Ramos (cell line): ENCODE measurements around the gene ASB2.

Experiments used
- in situ Hi-C: fragments of 300-500 bp; cut with MboI; formaldehyde crosslinking; loops from one replicate; pipeline ENCODE4 v1.14.3; 2022; ENCODE audit warnings: low sequenced_read_pairs; ENCODE audit not compliant: unreplicated experiment

The ASB2 gene

DNA sequence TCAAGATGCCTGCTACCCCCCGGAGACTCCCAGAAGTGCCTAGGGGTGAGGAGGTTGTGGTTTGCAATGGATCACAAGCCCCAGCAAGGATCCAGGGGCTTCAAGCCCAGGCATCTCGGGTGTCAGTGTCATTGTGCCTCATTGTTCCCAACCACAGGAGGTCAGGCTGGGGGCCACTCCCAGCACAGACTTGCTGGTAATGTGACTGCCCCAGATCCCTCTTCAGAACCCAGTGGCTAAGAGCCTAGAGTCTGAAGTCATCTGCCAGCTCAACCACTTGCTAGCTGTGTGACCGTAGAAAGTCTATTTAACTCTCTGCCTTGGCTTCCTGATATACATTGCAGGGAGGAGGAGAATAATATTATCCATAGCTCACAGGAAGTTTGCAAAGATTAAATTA is 7.7 kb upstream of the ASB2 start:
- in situ Hi-C loops: no loop called here

DNA sequence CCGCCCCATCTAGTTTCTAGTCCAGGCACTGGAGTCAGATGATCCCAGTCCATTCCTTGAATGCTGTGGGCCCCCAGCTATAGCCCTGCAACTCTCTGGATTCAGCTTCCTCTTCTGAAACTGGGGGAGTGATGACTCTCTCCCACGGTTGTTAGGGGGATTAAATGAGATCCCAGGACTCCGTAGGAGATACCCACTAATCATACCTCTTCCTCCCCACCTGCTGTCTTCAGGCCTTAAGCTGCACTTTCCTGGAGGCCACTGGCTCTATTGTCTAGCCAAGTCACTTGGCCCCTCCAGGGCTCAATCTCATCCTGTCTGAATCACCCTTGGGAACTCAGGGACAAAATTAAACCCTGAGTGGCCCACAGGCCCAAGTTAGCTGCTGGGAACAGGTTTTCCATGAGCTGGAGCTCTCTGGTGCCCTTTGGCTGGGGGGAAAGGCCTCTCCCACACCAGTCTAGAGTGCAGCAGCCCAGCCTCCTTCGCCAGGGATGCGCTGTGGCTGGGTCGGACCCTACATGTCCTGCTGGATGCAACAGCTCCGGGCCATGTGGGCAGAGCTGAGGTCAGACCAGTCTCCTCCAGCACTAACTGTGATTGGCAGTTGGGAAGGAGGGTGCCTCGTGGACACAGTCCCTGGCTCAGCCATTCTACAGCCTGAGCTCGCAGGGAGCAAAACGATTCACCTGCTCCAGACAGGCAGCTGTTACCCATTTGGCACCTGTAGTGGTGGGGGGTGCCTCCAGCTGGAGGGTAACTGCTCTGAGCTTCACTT is 6.0 kb upstream of the ASB2 start:
- in situ Hi-C loops: no loop called here

DNA sequence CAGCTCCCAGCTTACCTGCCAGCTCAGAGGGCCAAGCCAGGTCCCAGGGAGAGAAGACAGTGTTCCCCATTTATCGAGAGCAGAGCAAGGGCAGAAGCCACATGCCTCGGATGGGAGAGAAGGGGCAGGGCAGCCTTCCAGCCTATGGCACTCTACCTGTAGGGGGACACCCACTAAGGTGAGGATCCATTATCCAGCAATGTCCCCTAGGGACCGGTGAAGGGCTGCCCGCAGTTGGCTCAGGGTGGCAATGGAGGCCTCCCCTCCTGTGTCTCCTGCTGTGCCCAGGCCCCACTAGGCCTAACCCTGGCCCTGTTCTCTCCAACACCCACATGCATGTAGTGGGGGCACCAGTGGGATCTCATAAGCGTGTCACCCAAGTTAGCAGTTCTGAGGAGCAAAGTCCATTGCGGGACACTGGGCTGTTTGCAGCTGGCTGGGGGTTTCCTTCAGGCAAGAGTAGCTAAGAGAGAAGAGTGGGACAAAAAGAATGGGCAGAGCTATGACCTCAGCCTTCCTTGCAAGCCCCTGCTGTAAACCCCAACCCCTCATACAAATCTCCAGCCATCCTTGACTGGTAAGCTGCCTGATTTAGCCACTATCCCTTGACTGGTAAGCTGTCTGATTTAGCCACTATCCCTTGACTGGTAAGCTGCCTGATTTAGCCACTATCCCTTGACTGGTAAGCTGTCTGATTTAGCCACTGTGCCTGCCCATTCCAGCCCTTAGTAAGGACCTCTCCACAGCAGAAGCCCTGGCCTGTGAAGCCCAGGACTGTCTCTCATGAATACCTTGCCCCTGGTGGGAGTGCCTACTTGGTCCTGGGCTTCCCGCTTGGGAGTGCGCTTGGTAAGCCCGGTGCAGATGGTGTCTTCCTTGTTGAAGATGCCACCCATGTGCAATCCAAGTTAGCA is 5.2 kb upstream of the ASB2 start:
- in situ Hi-C loops: no loop called here

DNA sequence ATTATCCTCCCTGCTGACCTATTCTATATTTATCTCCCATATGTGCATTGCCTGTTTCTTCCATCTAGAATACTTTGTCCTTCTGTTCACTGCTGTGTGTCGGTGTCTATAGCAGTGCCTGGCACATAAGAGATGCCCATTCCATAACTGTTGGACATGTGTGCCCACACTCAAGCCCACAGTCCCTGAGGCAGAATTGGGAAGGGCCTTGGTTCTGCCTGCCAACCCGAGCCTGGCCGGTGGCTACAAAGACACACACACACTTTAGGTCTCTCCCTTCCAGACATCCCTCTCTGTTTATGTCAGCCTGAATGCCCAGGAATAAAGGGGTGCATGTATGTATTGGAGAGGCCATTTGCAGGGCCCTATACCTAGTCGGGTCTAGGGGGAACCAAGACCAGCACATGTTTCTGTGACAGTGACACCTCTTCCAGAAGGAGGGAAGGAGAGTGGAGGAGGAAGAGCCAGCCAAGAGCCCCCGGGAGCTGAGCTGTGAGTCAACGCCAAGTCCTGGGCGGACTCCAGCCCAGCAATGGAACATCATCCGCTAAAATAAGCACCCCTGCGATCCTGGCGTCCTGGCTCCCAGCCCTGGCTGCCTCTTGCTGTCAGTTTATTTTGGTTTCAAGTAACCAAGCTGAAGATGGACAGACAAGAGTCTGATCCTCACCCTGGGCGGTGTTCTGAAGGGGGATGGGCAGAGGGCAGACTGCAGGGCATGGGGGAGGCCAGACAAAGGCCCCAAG is 4.3 kb upstream of the ASB2 start:
- in situ Hi-C loops: no loop called here

DNA sequence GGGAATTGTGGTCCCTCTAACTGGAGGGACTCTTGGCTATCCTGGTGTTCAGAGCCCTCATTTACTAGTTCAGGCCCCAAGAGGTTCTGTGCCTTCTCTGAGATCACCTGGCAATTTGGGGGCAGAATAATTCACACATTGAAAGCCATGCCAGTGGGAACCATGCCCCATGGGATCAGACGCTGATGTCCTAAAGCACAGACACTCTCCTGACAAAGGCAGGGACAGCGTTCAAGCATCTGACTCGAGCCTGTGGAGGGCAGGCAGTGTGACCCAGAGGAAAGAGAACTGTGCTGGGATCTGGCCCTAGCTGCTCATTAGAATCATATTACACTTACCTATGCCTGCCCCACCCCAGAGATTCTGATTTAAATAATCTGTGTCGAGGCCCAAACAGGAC is 2.4 kb upstream of the ASB2 start:
- in situ Hi-C loops: no loop called here

DNA sequence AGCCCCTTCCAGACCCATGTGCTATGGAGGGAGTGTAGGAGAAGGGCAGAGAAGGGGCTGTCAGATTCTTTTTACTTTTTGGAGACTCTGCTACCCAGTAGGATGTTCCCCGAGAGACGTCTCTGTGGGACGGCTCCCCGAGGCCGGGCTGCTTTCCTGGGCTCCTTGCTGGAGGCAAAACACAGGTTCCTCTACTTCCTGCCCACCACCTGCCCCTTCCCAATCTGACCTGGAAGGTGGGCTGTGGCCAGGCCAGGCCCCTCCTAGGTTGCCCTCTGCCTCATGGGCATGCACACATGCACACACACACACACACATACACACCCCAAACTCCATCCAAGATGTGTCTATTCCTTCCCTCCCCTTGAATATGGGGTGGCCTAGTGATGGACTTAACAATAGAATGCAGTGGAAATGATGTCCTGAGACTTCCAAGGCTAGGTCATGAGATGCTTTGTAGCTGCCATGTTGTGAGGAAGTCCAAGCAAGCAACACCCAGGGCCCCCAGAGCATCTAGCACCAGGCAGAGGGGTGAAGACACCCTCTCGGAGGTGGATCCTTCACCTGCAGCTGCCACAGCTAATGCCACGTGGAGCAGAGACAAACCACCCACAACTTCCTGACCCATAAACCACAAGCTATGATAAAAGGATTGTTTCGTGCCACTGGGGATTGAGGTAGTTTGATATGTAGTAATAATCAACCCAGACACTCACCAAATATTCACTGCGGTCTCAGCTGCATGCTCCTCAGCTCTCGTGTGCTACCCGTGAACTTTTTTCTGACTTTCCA is 1.6 kb upstream of the ASB2 start:
- in situ Hi-C loops: no loop called here

DNA sequence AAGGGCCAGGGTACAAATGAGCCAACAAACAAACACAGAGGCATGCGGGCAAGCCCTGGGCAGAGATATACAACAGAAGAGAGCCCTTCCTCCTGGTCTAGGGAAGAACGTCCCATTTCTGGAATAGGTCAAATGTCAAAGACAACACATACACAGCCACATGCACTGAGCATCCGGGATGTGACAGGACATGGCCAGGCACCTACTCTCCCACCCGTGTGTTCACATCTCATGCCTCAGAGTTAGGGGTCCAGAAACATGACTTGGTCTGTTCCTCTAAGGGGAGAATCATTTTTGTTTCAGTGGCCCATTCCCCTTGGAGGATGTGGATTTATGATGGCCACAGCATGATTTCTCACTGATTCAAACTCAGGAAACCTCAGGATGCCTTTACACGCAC is 801 bp upstream of the ASB2 start:
- in situ Hi-C loops: no loop called here

DNA sequence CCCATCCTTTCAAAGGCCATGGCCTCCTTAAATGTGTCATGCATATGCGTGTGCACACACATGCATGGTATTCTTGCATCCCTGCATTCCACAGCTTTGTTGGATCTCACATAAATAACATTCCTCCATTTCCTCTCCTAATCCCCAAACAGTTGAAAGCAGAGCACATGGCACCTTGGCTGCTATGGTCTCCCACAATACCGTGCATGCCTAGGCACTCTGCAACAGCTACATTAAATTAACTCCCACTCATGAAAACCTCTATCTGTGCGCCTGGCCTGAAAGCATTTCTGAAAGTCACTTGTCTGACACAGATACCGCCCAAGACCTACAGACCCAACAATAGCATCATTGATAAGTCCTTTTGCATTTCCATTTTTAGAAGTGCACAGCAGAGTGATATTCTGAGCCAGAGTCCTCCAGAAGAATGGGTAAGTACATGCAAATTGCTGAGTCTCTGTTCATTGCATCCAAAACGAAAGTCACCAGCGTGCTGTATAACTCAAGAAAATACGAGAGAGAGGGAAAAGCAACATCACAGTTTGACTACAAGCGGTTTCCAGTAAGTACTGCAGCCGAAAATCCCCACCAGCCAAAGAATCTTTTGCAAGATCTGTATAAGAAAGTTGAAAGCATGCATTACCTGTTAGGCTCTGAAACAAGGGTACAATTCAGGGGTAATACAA is 436 bp downstream of the ASB2 start:
- in situ Hi-C loops: no loop called here

DNA sequence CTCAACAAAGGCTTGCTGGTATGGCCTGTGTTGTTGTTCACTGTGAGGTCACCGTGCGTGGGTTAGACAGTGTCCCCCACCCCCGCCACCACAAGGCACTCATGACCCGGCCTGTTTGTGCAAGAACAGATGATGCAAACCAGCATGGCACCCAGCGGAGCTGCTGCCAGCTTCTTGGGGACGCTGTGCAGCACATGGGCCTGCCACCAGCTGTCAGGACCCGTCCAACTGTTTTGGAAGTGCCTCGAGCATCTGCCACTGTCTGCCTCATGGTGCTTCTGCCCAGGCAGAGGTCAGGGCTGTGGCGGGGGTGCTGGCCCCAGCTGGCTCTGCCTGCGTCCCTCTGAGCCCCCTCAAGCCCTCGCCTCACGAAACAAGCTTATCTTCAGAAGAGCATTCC is 1.5 kb downstream of the ASB2 start:
- in situ Hi-C loops: loop anchor here (25.0 kb wide), 2 partner anchors 1487 to 1687 kb away; no protein-coding TSS in a partner anchor

DNA sequence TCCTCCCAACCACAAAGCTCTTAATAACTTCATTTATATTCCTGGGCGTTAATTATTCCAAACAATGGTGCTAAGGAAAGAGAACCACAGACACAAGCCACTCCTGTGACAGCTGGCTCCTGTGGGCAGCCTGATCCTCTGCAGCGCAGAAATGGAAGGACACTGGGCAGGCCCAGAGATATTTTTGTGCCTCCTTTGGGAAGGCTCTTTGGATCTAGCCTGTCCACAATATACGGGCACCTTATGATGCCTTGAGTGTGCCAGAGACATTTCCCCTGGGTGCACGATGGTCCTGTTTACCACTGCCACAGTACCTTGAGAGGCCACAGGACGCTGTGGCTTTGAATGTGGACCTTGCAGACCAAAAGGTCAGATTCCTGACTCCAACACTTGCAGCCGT is 2.1 kb downstream of the ASB2 start:
- in situ Hi-C loops: loop anchor here (25.0 kb wide), 2 partner anchors 1488 to 1688 kb away; no protein-coding TSS in a partner anchor

DNA sequence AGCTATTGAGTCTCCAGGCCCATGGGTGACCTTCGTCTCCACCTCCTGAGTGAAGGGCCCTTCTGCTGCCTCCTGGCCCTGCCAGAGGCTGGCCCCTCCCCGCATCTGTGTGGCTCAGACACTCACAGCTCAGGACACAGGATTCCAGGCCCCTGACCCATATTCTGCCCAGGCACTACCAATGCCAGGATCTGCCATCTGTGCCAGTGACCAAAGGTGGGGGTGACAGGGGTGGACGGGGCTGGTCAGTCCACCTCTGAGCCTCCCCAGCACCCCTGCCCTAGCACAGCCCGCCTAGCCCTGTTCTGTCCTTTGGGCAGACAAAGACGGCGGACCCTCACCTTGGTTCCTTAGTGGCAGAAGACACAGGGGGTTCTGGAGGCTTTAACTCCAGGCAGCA is 2.8 kb downstream of the ASB2 start:
- in situ Hi-C loops: loop anchor here (25.0 kb wide), 2 partner anchors 1489 to 1689 kb away; no protein-coding TSS in a partner anchor

DNA sequence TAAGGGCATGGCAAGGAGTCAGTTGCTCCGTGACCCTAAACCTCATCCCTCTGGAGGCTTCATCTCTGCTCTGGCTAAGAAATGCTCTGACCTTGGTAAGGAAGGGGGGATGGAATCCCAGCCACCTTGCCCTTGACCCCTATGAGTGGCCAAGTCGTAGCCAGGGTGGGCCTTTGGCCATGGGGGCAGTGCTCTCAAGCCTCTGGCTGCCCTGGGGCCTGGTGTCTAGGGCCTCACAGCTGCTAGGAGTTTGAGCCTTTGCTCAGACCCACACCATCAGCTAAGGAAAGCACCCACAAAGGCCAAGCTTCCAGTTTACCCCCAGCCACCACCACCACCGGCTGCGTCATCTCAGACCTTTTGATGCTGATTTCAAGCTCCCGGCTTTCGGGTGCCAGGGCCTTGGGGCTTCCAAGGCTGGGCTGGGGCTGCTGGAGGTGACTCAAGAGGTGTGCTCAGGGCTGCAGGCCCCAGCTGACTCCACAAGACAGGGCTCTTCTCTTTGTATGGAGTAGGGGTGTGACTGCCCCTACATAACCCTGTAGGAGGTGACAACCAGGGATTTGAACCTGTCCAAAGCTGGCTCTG is 3.7 kb downstream of the ASB2 start:
- in situ Hi-C loops: loop anchor here (25.0 kb wide), 2 partner anchors 1490 to 1690 kb away; no protein-coding TSS in a partner anchor

DNA sequence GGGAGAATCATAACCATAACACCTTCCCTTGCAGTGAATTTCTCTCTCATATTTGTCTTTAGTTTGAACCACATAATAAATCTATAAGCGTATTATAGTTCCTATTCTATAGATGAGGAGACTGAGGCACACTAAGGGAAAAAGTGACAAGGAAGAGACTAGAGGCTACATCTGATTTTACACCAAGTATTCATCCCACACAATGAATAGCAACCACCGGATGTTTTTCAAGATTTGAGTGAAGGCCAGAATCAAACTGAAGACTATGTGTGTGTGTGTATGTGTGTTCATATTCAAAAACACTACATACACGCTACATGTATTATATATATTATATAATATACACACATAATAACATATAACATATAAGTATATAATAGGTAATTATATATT is 4.7 kb downstream of the ASB2 start:
- in situ Hi-C loops: loop anchor here (25.0 kb wide), 2 partner anchors 1491 to 1691 kb away; no protein-coding TSS in a partner anchor

DNA sequence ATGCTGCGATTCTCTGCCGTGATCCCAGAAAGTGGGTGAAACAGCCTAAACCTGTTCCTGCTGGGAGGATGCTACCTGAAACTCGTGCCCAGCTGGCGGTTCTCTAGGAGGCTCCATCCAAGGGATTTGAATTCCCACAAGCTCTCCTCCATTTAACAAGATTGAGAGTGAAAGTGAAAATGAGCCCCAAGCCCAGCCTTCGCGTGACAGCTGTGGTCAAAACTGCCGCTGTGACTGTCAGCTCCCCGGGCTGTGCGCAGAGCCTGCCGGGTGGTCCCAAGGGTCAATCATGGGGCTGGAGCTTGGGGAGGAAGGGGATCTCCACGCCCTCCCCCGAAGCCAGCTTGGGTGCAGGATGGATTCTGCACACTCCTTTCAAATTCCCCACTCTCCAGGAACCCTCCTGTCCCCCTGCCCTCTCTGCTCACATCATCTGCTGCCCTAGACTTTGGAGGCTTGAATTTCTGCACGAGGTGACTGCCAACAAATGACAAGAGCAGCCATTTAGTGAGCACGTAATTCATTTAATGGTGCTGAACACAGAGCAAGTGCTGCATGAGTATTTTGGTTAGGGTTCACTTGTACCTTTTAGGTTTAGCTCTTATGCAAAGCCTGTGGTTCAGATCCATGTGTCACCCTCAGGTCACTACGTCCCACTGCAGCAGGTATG is 5.3 kb downstream of the ASB2 start:
- in situ Hi-C loops: loop anchor here (25.0 kb wide), 2 partner anchors 1491 to 1691 kb away; no protein-coding TSS in a partner anchor

DNA sequence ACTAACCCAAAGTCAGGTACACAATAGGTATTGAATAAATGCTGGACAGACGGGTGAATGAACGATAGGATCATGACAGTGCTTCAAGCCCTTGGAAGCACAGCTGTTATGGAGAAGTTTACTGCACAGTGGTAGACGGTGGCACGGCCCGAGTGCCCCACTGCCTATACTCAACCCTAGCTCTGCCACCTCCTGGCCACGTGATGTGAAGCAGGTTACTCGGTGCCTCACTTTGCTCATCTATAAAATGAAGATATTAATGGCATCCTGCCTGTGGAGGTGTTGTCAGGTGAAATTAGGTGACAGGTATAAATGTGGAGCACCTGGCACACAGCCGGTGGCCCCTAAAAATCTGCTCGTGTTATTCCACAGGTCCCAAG is 5.8 kb downstream of the ASB2 start:
- in situ Hi-C loops: loop anchor here (25.0 kb wide), 2 partner anchors 1492 to 1692 kb away; no protein-coding TSS in a partner anchor

DNA sequence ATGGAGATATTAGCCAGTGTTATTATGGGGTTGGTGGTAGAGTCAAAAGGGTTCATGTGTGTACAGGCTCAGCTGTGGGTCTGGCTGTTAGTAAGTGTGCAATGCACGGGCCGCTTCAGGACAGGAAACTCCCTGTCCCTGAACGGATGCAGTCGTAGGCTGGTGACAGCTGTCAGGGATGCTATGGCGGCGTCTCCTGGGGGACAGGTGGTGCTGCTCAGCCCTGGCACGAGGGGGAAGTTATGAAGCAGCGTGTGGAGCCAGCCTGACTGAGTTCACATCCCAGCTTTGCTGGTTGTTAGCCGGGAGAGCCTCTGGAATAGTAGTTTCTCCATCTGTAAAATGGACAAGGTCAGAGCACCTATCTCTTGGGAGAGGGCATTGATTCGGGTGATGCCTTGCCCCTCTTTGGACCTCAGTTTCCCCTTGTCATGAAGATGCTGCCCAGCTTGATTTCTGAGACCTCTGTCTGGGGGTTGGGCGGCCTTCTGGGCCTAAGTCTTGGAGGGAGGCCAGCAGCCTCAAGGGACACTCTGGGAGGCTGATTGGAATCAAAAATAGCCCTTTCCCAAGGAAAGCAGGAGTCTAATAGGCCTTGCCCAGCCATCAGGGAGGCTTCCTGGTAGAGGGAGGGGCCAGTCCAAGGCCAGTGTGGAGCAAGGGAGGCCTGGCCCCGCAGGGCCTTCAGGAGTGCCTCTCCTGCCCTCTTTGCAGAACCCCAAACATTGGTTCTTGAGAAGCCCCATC is 7.1 kb downstream of the ASB2 start:
- in situ Hi-C loops: loop anchor here (25.0 kb wide), 2 partner anchors 1493 to 1693 kb away; no protein-coding TSS in a partner anchor

DNA sequence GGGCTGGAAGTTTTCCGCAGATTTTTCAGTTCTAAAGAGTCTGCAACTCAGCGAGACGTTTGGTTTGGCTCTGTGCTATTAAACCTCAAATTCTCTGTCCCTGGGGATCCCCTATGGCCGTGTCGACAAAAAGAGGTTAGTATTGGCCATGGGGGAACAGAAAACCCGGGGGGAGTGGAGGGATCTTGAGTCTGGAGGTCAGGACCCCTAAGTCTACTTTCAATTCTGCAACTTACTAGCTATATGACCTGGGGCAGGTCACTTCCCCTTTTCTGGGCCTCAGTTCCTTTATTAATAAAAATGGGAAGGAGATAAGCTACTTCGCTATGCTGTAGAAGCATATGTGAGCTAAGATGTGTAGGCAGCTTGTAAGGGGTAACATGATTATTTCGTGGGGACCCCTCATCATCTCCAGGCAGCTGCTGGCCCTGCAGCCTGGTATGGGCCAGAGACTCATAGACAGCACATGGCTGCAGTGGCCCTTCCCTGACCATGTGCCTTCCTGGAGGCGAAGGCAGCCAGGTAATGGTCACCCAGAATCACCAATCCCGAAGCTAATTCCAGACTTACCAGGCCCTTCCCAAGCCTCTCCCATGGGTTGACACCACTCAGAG is 8.6 kb downstream of the ASB2 start:
- in situ Hi-C loops: loop anchor here (25.0 kb wide), 2 partner anchors 1495 to 1695 kb away; no protein-coding TSS in a partner anchor
